ENCODE measurements around the gene IGFBP4. TPM values are rescaled to one million over a fixed set of nuclear protein-coding genes. Genes with fewer than 3 reads are reported as not detected.

Gene IGFBP4
- total RNA-seq, 4 donors from 2014 or later: 209 to 428 (median 281) TPM

DNA sequence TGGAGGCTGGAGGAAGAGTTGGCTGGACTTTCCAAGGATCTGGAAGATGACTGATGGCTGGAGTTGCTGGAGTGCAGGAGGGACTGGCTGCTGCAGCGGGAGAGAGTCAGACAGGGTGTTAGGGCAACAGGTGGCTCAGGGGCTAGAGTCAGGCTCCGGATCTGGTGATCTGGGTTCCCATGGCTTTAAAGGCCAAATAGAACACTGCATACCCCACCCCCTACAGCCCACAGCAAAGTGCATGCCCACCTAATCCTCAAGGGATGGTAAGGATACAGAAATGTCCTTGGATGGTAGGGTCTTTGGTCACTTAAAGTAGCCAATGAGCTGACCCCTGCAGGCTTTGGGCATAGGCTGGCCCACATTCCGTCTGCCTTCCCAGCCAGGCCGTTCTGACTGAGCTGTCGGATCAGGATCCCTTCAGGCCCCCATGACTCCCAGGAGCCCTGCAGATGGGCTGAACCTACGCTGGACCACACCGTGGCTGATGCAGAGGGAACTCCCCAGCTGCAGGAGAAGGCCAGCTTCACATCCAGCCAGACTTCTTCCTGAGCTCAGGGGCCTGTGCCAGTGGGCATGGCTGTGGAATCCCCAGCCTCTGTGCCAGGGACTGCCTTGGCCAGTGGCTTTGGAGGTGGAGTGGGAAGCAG, 44.2 kb downstream of the IGFBP4 start:
- no peaks in the 10 kb centered on the region for H3K9me3 ChIP-seq
- TF ChIP-seq POLR2AphosphoS5 (IDR thresholded peaks at IDR 0.05) (no peak), EP300 (IDR thresholded peaks at IDR 0.05) (no peak), POLR2A (IDR thresholded peaks at IDR 0.05) (no peak)
- TF ChIP-seq, protein P1, sequence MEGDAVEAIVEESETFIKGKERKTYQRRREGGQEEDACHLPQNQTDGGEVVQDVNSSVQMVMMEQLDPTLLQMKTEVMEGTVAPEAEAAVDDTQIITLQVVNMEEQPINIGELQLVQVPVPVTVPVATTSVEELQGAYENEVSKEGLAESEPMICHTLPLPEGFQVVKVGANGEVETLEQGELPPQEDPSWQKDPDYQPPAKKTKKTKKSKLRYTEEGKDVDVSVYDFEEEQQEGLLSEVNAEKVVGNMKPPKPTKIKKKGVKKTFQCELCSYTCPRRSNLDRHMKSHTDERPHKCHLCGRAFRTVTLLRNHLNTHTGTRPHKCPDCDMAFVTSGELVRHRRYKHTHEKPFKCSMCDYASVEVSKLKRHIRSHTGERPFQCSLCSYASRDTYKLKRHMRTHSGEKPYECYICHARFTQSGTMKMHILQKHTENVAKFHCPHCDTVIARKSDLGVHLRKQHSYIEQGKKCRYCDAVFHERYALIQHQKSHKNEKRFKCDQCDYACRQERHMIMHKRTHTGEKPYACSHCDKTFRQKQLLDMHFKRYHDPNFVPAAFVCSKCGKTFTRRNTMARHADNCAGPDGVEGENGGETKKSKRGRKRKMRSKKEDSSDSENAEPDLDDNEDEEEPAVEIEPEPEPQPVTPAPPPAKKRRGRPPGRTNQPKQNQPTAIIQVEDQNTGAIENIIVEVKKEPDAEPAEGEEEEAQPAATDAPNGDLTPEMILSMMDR (IDR thresholded peaks at IDR 0.05): no peak
- H3K36me3 ChIP-seq: no peaks in the 10 kb centered on the region
- H3K4me3 ChIP-seq: no peak overlapping the region
- H3K27me3 ChIP-seq: no peaks in the 10 kb centered on the region
- H3K4me1 ChIP-seq: peaks cover 0 to 42% (median 20%) of the 10 kb centered on the region in 3 donors
- ATAC-seq: no peak
- WGBS, 2 donors (ENCODE audit: low coverage in 1 of 2): 66 to 75% methylated on average over 2 to 5 of the region's 7 CpGs
- H3K27ac ChIP-seq: peak overlapping the region in 2 of 4 donors; percentile 61 to 75

DNA sequence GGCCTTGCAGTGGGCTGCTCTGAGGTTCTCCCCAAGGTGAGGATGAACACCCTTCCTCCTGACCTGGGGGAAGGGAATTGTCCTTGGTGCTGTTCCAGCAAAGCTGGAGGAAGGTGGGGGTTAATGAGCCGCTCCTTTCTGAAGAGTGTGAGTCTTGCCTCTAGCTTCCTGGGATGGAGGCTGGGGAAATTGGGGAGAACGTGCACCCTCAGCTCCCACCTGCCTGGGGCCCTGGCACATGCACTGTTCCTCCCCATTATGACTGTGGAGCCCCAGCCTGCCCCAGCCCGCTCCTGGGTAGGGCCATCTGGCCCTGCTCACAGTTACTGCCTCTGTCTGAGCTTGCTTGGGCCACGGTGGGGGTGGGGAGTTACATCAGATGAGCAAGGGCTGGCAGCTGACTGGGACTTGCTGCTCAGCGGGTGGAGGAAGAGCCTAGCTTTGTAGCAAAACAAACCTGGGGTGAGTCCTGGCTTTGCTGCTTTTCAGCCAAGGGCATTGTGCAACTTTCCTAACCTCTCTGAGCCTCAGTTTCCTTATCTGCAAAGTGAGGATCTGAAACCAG, 47.1 kb downstream of the IGFBP4 start:
- peak; percentile 73 for ATAC-seq
- no peaks in the 10 kb centered on the region for H3K27me3 ChIP-seq
- no peaks in the 10 kb centered on the region for H3K36me3 ChIP-seq
- peaks cover 0 to 42% (median 20%) of the 10 kb centered on the region in 3 donors for H3K4me1 ChIP-seq
- peak overlapping the region in 3 of 4 donors; percentile 5 to 74 (median 70) for H3K27ac ChIP-seq
- peak in 1 of 2 donors; percentile 8 for TF ChIP-seq POLR2A (IDR thresholded peaks at IDR 0.05)
- TF ChIP-seq, protein P1 (IDR thresholded peaks at IDR 0.05): no peak
- no peak overlapping the region for H3K4me3 ChIP-seq
- no CpG with 5 or more reads among the region's 5 CpGs for WGBS, 2 donors (ENCODE audit: low coverage in 1 of 2)
- no peaks in the 10 kb centered on the region for H3K9me3 ChIP-seq

DNA sequence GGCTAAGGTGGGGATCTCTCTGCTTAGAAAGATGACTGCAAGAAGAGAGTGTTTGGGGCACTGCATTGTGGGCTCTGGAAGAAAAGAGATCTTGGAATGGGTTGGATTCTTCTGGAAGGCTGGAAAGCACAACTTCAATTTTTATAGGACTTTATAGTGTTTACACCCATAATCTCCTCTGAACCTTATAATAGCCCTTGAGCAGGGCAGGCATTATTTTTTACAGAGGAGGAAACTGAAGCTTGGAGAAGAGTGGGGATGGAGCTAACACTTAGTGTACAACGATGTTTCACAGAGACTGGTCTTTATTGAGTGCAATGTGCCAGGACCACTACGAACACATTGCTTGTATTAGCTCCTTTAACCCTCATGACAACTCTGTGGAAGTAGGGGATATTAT, 47.7 kb downstream of the IGFBP4 start:
- Histone ChIP-seq H3K27me3 (no peaks in the 10 kb centered on the region), H3K4me3 (no peak overlapping the region), H3K9me3 (no peaks in the 10 kb centered on the region), H3K36me3 (no peaks in the 10 kb centered on the region), H3K4me1 (peaks cover 0 to 37% (median 20%) of the 10 kb centered on the region in 3 donors), H3K27ac (peak overlapping the region in 3 of 4 donors; percentile 5 to 74 (median 70))
- TF ChIP-seq POLR2AphosphoS5 (IDR thresholded peaks at IDR 0.05) (no peak), POLR2A (IDR thresholded peaks at IDR 0.05) (no peak), EP300 (IDR thresholded peaks at IDR 0.05) (no peak)
- TF ChIP-seq, protein P1 (IDR thresholded peaks at IDR 0.05): no peak
- 90% methylated on average over 2 of the region's 2 CpGs; no CpG with 5 or more reads in 1 of the 2 donors for WGBS, 2 donors (ENCODE audit: low coverage in 1 of 2)
- ATAC-seq: no peak

DNA sequence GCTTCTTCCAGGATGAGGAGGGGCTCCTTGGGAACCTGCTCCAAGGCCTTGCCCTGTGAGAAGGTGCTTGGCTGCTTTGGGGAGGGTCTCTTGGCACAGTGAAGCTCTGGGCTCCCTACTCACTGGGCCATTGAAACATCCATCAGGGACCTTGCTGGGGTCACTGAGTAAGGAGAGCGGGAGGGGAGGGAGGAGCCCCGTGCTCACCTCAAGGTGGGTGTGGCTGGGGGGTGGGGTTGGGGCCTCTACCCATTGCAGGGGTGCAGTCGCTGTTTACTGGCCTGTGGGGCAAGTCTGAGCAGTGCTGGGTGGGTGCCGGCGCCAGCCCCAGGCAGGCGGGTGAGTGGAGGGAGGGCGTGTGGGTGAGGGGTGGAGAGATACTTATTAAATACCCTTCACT, 48.2 kb downstream of the IGFBP4 start:
- TF ChIP-seq POLR2A (IDR thresholded peaks at IDR 0.05): no peak
- no peak for TF ChIP-seq POLR2AphosphoS5 (IDR thresholded peaks at IDR 0.05)
- TF ChIP-seq, protein P1 (IDR thresholded peaks at IDR 0.05): no peak
- no peak for TF ChIP-seq EP300 (IDR thresholded peaks at IDR 0.05)
- Histone ChIP-seq H3K9me3 (no peaks in the 10 kb centered on the region), H3K27ac (peak overlapping the region in 2 of 4 donors; percentile 5 to 70), H3K36me3 (no peaks in the 10 kb centered on the region), H3K4me3 (no peak overlapping the region), H3K27me3 (no peaks in the 10 kb centered on the region), H3K4me1 (peaks cover 0 to 36% (median 19%) of the 10 kb centered on the region in 3 donors)
- ATAC-seq: no peak
- 100% methylated on average over 2 of the region's 7 CpGs; no CpG with 5 or more reads in 1 of the 2 donors for WGBS, 2 donors (ENCODE audit: low coverage in 1 of 2)

DNA sequence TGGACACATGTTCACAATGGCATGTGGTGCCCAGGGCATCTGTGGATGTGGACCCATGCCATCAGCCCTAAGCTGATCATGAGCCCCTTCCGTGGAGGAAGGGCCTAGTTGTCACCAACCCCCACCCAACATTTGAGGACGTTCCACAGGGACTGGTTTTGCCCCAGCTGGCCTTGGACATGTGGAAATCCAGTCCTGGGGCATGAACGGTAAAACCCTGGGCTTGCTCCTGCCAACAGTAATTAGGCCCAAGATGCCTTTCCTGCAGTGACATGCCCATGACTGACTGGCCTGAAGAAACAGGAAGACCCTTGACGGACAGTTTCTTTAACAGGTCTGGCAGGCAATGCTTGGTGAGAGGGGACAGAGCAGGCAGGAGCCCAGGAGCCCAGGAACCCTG, 50.4 kb downstream of the IGFBP4 start:
- TF ChIP-seq POLR2A (IDR thresholded peaks at IDR 0.05): no peak
- TF ChIP-seq POLR2AphosphoS5 (IDR thresholded peaks at IDR 0.05): no peak
- no peak for TF ChIP-seq EP300 (IDR thresholded peaks at IDR 0.05)
- TF ChIP-seq, protein P1 (IDR thresholded peaks at IDR 0.05): no peak
- H3K9me3 ChIP-seq: no peaks in the 10 kb centered on the region
- no peaks in the 10 kb centered on the region for H3K36me3 ChIP-seq
- H3K27me3 ChIP-seq: no peaks in the 10 kb centered on the region
- no peak for ATAC-seq
- H3K4me1 ChIP-seq: peaks cover 0 to 36% (median 10%) of the 10 kb centered on the region in 3 donors
- WGBS, 2 donors (ENCODE audit: low coverage in 1 of 2): no CpG with 5 or more reads among the region's 4 CpGs
- no peak overlapping the region for H3K27ac ChIP-seq
- no peak overlapping the region for H3K4me3 ChIP-seq
